Fibroblast of the conjunctiva (primary cell): ENCODE results near the gene ARL5C.
A peak's percentile ranks its signal among the peaks of the same experiment; 100 is the strongest.
"Not testable (repeated sequence)": the region's sequence is repeated elsewhere in the genome, so short reads cannot be mapped to it uniquely, and the experiment has no call there.

Experiments used
- DNase-seq: peaks from one replicate; pipeline ENCODE4 v3.0.0-alpha.2; 2010; ENCODE audit warnings: low read depth

Gene ARL5C

GRCh38 chr17:39194089-39194984 lies 28.4 kb upstream of the ARL5C start:
- no peak for DNase-seq

- no peak for DNase-seq
Measured at GRCh38 chr17:39193346-39193745, 27.4 kb upstream of the ARL5C start.

GRCh38 chr17:39192901-39193300 lies 26.9 kb upstream of the ARL5C start:
- no peak for DNase-seq

- no peak for DNase-seq
Measured at GRCh38 chr17:39191750-39192510, 26.0 kb upstream of the ARL5C start.

- DNase-seq, result no peak
Measured at GRCh38 chr17:39187152-39187830, 21.3 kb upstream of the ARL5C start.

- DNase-seq, result no peak
Measured at GRCh38 chr17:39186481-39187002, 20.6 kb upstream of the ARL5C start.

- DNase-seq, result no peak
Measured at GRCh38 chr17:39183720-39184119, 17.8 kb upstream of the ARL5C start.

- DNase-seq, result no peak
Measured at GRCh38 chr17:39183045-39183444, 17.1 kb upstream of the ARL5C start.

- no peak for DNase-seq
Measured at GRCh38 chr17:39181303-39181702, 15.3 kb upstream of the ARL5C start.

- no peak for DNase-seq
Measured at GRCh38 chr17:39178536-39178935, 12.6 kb upstream of the ARL5C start.

- no peak for DNase-seq
Measured at GRCh38 chr17:39177256-39177655, 11.3 kb upstream of the ARL5C start.

- no peak for DNase-seq
Measured at GRCh38 chr17:39175695-39176093, 9.7 kb upstream of the ARL5C start.

- DNase-seq, result peak; percentile 42
Measured at GRCh38 chr17:39174920-39175694, 9.1 kb upstream of the ARL5C start.

- no peak for DNase-seq
Measured at GRCh38 chr17:39173526-39174274, 7.7 kb upstream of the ARL5C start.

GRCh38 chr17:39173080-39173479 lies 7.1 kb upstream of the ARL5C start:
- DNase-seq, result no peak

- DNase-seq, result no peak
Measured at GRCh38 chr17:39171933-39172332, 6.0 kb upstream of the ARL5C start.

GRCh38 chr17:39170558-39170957 lies 4.6 kb upstream of the ARL5C start:
- DNase-seq, result no peak

GRCh38 chr17:39170109-39170508 lies 4.1 kb upstream of the ARL5C start:
- no peak for DNase-seq

GRCh38 chr17:39169518-39169917 lies 3.6 kb upstream of the ARL5C start:
- DNase-seq, result no peak

- DNase-seq, result no peak
Measured at GRCh38 chr17:39169101-39169500, 3.1 kb upstream of the ARL5C start.

GRCh38 chr17:39168503-39168902 lies 2.5 kb upstream of the ARL5C start:
- not testable (repeated sequence) for DNase-seq
